ENCODE measurements around the gene ASTN2.

- no peak for TF ChIP-seq CTCF (IDR thresholded peaks at IDR 0.05; ENCODE audit: low read depth, low read length, poor library complexity, severe bottlenecking)
- TF ChIP-seq EZH2phosphoT487 (IDR thresholded peaks at IDR 0.05; ENCODE audit: borderline replicate concordance, low read length): no peak
These were observed 323.3 kb downstream of the ASTN2 start for GRCh38 chr9:117091529-117091928.

Measured in DOHH2 (cell line).